ENCODE results near the gene TPM1.
A peak's percentile ranks its signal among the peaks of the same experiment; 100 is the strongest.

Gene TPM1

GRCh38 chr15:63075015-63075983 lies 32.8 kb downstream of the TPM1 start:
- DNase-seq (ENCODE audit: low read depth in 2 of 2), result no peak

- no peak for DNase-seq (ENCODE audit: low read depth in 2 of 2)
Measured at GRCh38 chr15:63075984-63076713, 33.6 kb downstream of the TPM1 start.

- DNase-seq (ENCODE audit: low read depth in 2 of 2), result no peak
Measured at GRCh38 chr15:63076714-63077046, 34.1 kb downstream of the TPM1 start.

- no peak for DNase-seq (ENCODE audit: low read depth in 2 of 2)
Measured at GRCh38 chr15:63077952-63078351, 35.4 kb downstream of the TPM1 start.

GRCh38 chr15:63079947-63080626 lies 37.5 kb downstream of the TPM1 start:
- DNase-seq (ENCODE audit: low read depth in 2 of 2), result no peak

- no peak for DNase-seq (ENCODE audit: low read depth in 2 of 2)
Measured at GRCh38 chr15:63080634-63081250, 38.2 kb downstream of the TPM1 start.

- no peak for DNase-seq (ENCODE audit: low read depth in 2 of 2)
Measured at GRCh38 chr15:63082366-63082765, 39.8 kb downstream of the TPM1 start.

GRCh38 chr15:63083044-63083443 lies 40.5 kb downstream of the TPM1 start:
- DNase-seq (ENCODE audit: low read depth in 2 of 2), result no peak

- DNase-seq (ENCODE audit: low read depth in 2 of 2), result no peak
Measured at GRCh38 chr15:63083541-63083940, 41.0 kb downstream of the TPM1 start.

GRCh38 chr15:63084806-63085205 lies 42.3 kb downstream of the TPM1 start:
- DNase-seq (ENCODE audit: low read depth in 2 of 2), result no peak

- DNase-seq (ENCODE audit: low read depth in 2 of 2), result no peak
Measured at GRCh38 chr15:63085289-63085688, 42.7 kb downstream of the TPM1 start.

- DNase-seq (ENCODE audit: low read depth in 2 of 2), result no peak
Measured at GRCh38 chr15:63086271-63086670, 43.7 kb downstream of the TPM1 start.

- DNase-seq (ENCODE audit: low read depth in 2 of 2), result no peak
Measured at GRCh38 chr15:63086947-63087346, 44.4 kb downstream of the TPM1 start.

GRCh38 chr15:63088533-63089245 lies 46.1 kb downstream of the TPM1 start:
- DNase-seq (ENCODE audit: low read depth in 2 of 2), result no peak

- DNase-seq (ENCODE audit: low read depth in 2 of 2), result no peak
Measured at GRCh38 chr15:63089260-63090043, 46.9 kb downstream of the TPM1 start.

- no peak for DNase-seq (ENCODE audit: low read depth in 2 of 2)
Measured at GRCh38 chr15:63090472-63090871, 47.9 kb downstream of the TPM1 start.

- DNase-seq (ENCODE audit: low read depth in 2 of 2), result no peak
Measured at GRCh38 chr15:63090887-63091286, 48.3 kb downstream of the TPM1 start.

- no peak for DNase-seq (ENCODE audit: low read depth in 2 of 2)
Measured at GRCh38 chr15:63091679-63092446, 49.3 kb downstream of the TPM1 start.

- peak; percentile 30 to 59 for DNase-seq (ENCODE audit: low read depth in 2 of 2)
Measured at GRCh38 chr15:63093486-63094205, 51.1 kb downstream of the TPM1 start.
